ENCODE results near the gene ARID3A.
"Not testable (repeated sequence)": the region's sequence is repeated elsewhere in the genome, so short reads cannot be mapped to it uniquely, and the experiment has no call there.

Gene ARID3A

DNA sequence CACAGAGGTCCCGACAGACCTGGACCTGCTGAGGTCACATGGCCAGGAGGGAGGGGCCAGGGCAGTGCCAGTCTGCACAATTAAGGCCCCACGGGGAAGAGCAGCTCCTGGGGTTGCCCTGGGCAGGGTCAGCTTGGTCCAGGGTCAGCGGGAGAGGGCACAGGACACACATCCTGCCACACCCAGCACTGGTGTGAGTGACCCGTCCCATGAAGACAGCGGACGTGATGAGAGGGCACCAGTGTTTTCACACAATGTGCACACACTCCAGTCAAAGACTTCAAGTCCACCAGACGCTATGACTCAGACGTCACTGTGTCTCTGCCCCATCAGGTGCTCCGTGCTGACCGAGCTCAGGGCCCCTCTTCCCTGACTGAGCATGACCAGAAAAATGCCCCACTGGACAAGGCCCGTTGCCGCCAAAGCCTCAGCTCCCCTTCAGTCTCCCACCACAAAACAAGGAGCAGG lies 90.8 kb downstream of the ARID3A start:
- Mint-ChIP-seq H3K4me3 (peak overlapping the region; percentile 65), H3K27ac (peak overlapping the region; percentile 66), H3K4me1 (ENCODE audit: low read depth) (peaks cover 36% of the 10 kb centered on the region), H3K27me3 (no peaks in the 10 kb centered on the region), H3K9me3 (ENCODE audit: low read depth) (no peaks in the 10 kb centered on the region), H3K36me3 (no peaks in the 10 kb centered on the region)

DNA sequence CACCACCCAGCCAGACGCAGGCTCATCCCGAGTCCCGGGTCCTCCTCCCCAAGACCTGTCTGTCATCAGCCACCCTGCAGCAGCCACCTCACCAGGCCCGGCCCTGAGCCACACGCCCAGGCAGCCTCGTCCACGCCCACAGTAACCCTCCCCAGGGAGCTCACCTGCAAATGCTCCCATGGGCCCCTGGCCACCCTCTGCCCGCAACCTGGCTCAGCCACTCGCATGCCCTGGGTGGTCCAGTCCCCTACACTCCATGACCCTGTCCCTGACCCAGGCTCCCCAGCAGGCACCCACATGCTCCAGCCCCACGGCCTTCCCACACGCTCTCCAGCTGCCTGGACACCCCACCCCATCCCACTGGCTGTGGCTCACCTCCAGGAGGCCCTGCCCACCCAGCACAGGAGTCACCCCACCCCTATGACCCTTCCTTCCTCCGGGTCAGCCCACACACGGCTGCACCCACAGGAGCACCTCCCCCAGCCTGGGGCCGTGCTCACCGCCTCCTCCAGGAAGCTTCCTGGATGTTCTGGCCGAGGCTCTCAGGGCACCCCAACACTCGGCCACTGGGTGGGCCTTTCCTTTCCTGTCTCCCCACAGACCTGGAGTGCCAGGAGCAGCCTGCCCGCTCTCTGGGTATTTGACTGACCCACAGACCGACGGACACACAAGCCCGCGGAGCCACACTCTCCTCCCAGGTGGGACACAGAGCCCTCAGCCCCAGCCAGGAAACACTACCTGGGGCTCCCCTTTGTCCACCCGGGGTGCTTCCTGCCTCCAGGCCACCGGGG lies 91.5 kb downstream of the ARID3A start:
- H3K9me3 Mint-ChIP-seq (ENCODE audit: low read depth) = no peaks in the 10 kb centered on the region
- peak overlapping the region; percentile 66 for H3K27ac Mint-ChIP-seq
- no peaks in the 10 kb centered on the region for H3K36me3 Mint-ChIP-seq
- no peaks in the 10 kb centered on the region for H3K27me3 Mint-ChIP-seq
- peaks cover 37% of the 10 kb centered on the region for H3K4me1 Mint-ChIP-seq (ENCODE audit: low read depth)
- peak overlapping the region; percentile 65 for H3K4me3 Mint-ChIP-seq

DNA sequence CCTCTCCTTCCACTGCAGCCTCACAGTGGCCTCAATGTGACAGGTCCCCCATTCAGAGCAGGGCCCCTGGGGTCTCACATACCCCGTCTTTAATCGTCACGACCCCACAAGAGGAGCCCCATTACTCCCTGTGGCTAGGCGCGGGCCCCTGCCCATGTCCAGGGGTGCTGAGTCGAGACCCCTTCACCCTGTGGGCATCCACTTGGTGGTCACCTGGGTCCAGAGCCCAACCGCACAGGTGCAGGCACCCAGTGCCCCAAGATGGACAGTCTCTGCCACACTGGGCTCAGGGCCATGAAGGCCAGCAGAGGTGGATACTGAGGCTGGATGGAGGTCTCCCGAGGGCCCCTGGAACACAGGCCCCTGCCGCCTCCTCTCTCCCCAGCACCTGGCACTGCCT lies 92.1 kb downstream of the ARID3A start:
- H3K36me3 Mint-ChIP-seq = no peaks in the 10 kb centered on the region
- peak overlapping the region; percentile 93 for H3K4me3 Mint-ChIP-seq
- no peaks in the 10 kb centered on the region for H3K27me3 Mint-ChIP-seq
- peak overlapping the region; percentile 28 for H3K27ac Mint-ChIP-seq
- H3K4me1 Mint-ChIP-seq (ENCODE audit: low read depth) = peaks cover 37% of the 10 kb centered on the region
- no peaks in the 10 kb centered on the region for H3K9me3 Mint-ChIP-seq (ENCODE audit: low read depth)

DNA sequence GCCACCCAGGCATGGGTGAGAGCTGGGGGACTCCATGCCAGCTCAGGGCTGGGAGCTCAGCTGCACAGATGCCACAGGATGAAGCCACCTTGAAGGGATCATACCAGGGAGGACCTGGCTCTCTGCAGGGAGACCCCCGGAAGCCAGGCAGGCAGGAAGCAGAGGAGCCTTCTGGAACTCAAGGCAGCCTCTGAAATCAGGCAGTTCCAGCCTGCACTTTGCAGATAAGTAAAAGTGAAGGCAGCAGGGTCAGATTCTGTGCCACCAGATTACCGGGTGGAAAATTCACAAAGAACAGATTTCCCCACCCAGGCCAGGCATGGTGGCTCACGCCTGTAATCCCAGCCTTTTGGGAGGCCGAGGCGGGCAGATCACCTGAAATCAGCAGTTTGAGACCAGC lies 92.6 kb downstream of the ARID3A start:
- Mint-ChIP-seq H3K9me3 (ENCODE audit: low read depth) (no peaks in the 10 kb centered on the region), H3K4me1 (ENCODE audit: low read depth) (peaks cover 37% of the 10 kb centered on the region), H3K27me3 (no peaks in the 10 kb centered on the region), H3K4me3 (peak overlapping the region; percentile 93), H3K36me3 (no peaks in the 10 kb centered on the region), H3K27ac (no peak overlapping the region)

DNA sequence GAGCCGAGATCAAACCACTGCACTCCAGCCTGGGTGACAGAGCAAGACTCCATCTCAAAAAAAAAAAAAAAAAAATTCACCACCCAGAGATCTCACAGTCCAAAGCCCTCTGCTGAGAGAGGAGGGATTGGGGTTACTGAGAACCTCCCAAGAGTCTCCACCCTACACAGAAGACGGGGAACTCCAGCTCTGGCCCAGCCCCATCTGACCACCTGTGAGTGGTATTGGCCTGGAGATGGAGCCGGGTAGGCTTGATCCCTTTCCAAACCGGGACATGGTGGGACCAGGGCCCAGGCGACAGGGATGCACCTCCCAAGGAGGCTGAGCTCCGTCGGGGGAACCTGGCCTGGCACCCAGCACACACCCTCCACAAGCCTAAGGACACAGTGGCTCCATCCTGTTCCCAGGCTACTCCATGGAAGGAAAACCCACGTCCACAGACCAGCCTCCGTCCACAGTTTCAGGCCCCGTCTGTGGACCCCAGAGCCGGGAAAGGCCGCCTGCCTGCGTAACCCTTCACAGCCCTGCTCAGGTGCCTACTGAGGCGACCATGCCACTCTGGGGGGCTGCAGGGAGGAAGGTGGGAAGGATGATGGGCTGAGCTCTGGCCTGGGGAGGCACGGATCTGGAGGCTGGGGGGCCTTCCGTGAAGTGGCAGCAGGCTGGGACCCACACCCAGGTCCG lies 93.2 kb downstream of the ARID3A start:
- Mint-ChIP-seq H3K9me3 (ENCODE audit: low read depth) (no peaks in the 10 kb centered on the region), H3K4me3 (peak overlapping the region; percentile 93), H3K4me1 (ENCODE audit: low read depth) (peaks cover 37% of the 10 kb centered on the region), H3K27ac (peak overlapping the region; percentile 61), H3K36me3 (no peaks in the 10 kb centered on the region), H3K27me3 (no peaks in the 10 kb centered on the region)

DNA sequence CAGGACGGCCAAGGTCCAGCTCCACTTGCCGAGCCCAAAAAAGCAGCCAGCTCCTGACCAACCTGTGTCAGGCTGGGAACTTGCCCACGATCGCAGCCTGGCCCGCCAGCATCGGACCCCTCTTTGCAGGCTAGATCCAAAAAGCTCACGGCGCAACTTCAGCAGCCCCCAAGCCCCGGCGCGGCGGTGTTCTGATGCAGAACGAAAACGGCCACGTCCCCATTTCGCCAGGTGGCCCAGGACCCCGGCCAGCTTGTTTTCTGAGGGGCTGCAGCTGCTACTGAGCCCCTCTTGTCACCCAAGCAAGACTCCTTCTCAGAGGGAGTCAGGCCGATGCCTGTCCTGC lies 93.8 kb downstream of the ARID3A start:
- no peak overlapping the region for H3K27ac Mint-ChIP-seq
- peak overlapping the region; percentile 93 for H3K4me3 Mint-ChIP-seq
- no peaks in the 10 kb centered on the region for H3K27me3 Mint-ChIP-seq
- H3K9me3 Mint-ChIP-seq (ENCODE audit: low read depth) = no peaks in the 10 kb centered on the region
- H3K4me1 Mint-ChIP-seq (ENCODE audit: low read depth) = peaks cover 34% of the 10 kb centered on the region
- H3K36me3 Mint-ChIP-seq = no peaks in the 10 kb centered on the region

DNA sequence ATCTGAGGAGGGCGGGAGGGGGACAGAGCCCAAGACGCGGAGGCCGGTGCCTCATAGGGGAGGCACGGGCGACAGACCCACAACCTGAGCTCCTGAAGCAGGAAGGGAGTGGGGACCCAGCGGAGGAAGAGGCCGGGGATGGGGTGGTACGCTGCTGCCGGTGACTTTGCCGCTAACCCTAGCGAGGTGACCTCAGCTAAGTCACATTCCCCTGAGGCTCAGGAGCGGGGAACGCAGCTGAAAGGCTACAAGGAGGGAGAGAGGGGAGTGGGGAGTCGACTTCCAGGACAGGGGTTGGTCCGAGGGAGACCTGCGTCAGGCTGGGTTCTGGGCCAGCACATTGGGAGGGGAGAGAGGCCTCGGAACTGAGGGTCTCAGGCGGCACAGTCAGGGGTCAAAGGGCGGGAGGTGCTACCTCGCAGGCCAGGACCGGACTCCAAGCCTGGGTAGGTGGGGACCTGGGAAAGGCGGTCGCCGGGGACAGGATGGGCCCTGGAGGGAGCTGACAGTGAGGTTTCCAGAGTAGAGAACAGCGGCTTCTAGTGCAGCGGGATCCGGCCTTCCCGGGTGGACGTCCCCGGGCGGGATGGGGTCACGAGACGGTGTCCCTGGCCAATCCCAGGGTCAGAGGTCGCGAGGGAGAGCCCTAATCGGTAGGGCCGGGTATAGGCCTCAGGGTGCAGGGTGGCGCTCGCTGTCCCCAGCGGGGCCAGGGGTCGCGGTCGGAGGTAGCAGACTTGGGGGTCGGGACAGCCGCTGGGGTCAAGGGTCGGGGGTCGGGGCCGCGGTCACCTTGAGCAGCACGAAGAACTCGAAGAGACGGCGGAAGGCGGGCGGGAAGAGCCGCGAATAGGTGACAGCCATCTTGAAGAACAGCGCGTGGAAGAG lies 94.4 kb downstream of the ARID3A start:
- Mint-ChIP-seq H3K27me3 (no peaks in the 10 kb centered on the region), H3K36me3 (no peaks in the 10 kb centered on the region), H3K4me1 (ENCODE audit: low read depth) (peaks cover 36% of the 10 kb centered on the region), H3K9me3 (ENCODE audit: low read depth) (no peaks in the 10 kb centered on the region), H3K4me3 (peak overlapping the region; percentile 93), H3K27ac (peak overlapping the region; percentile 89)

DNA sequence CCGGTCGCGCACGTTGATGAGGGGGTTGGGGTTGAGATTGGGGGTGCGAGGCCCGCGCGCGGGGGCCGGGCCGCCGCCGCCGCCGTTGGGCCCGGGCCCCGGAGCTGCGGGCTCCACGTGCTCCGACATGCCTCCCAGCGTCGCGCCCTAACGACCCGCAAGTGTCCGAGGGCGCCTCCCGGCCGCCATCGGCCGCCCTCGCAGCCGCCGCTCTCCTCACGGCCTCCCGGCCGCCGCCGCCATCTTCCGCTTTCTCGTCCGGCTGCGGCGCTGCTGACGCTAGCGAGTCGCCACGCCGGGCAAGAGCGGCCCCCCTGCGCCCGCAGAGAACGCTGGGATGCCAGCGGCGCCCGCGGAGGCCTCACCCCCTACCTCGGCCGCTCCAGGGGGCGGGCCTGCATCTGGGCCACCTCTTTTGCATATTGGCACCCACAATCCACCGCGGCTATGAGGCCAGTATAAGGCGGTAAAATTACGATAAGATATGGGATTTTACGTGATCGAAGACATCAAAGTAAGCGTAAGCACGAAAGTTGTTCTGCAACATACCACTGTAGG lies 95.1 kb downstream of the ARID3A start, which contains the start of gene TMEM259:
TMEM259 (minus strand) TSS at position 256 of the 558 bp plus-strand sequence; CDS start at position 129, 127 bp downstream.
- no peaks in the 10 kb centered on the region for H3K9me3 Mint-ChIP-seq (ENCODE audit: low read depth)

DNA sequence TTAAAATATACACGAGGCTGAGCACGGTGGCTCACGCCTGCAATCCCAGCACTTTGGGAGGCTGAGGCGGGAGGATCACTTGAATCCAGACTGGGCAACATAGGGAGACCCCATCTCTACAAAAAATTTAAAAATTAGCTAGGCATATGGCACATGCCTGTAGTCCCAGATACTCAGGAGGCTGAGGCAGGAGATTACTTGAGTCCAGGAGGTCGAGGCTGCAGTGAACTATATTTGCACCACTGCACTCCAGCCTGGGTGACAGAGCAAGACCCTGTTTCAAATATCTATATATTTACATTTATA lies 98.0 kb downstream of the ARID3A start:
- not testable (repeated sequence) for H3K9me3 Mint-ChIP-seq (ENCODE audit: low read depth); H3K4me3 Mint-ChIP-seq; H3K27me3 Mint-ChIP-seq; H3K27ac Mint-ChIP-seq; H3K36me3 Mint-ChIP-seq
- H3K4me1 Mint-ChIP-seq (ENCODE audit: low read depth) = peaks cover 21% of the 10 kb centered on the region

More for the DNA sequence above, 95.1 kb downstream of the ARID3A start, which contains the start of gene TMEM259:
- peak within 1 kb of the TSS; percentile 93 for H3K4me3 Mint-ChIP-seq
- H3K36me3 Mint-ChIP-seq = no peaks in the 10 kb centered on the region
- H3K27ac Mint-ChIP-seq = peak within 1 kb of the TSS; percentile 99
- H3K4me1 Mint-ChIP-seq (ENCODE audit: low read depth) = peaks cover 33% of the 10 kb centered on the region
- no peaks in the 10 kb centered on the region for H3K27me3 Mint-ChIP-seq

DNA sequence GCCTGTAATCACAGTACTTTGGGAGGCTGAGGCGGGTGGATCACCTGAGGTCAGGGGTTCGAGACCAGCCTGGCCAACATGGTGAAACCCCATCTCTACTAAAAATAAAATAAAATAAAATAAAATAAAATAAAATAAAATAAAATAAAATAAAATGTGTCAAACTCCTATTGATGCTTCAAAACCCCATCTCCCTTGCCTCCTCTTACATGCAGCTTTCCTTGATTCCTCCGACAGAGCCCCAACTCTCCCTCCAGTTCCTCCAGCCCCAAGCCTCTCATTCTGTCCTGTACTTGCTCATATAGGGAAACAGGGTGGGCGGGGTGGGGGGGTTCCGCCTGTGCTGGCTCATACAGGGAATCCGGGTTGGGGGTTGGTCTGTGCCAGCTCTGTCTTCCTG lies 99.2 kb downstream of the ARID3A start:
- H3K27me3 Mint-ChIP-seq; H3K27ac Mint-ChIP-seq; H3K4me3 Mint-ChIP-seq; H3K36me3 Mint-ChIP-seq; H3K9me3 Mint-ChIP-seq (ENCODE audit: low read depth): not testable (repeated sequence)
- peaks cover 25% of the 10 kb centered on the region for H3K4me1 Mint-ChIP-seq (ENCODE audit: low read depth)

Data from activated naive CD8-positive, alpha-beta T cell (primary cell).